ENCODE data around the gene MYZAP. TPM values are rescaled to one million over a fixed set of nuclear protein-coding genes. Genes with fewer than 3 reads are reported as not detected.

MYZAP gene
- total RNA-seq, 2 donors from 2014 or later = 0.22 to 0.33 TPM

- no peaks in the 10 kb centered on the region for H3K36me3 Mint-ChIP-seq (ENCODE audit: low read depth)
- peaks cover 2% of the 10 kb centered on the region for H3K27me3 Mint-ChIP-seq (ENCODE audit: insufficient read depth)
- no peaks in the 10 kb centered on the region for H3K9me3 ChIP-seq (ENCODE audit: control insufficient read depth, low read length)
- no peaks in the 10 kb centered on the region for H3K9me3 Mint-ChIP-seq
- H3K4me1 Mint-ChIP-seq = no peaks in the 10 kb centered on the region
- H3K4me1 ChIP-seq (ENCODE audit: control insufficient read depth, insufficient read depth, low read length) = no peaks in the 10 kb centered on the region
- DNase-seq = no peak
- H3K36me3 ChIP-seq (ENCODE audit: control insufficient read depth, insufficient read depth, low read length) = no peaks in the 10 kb centered on the region
- no peak overlapping the region for H3K27ac Mint-ChIP-seq
- H3K4me3 ChIP-seq (ENCODE audit: low read length) = no peak overlapping the region
- no peak overlapping the region for H3K27ac ChIP-seq (ENCODE audit: low read depth, low read length)
- peaks cover 8% of the 10 kb centered on the region for H3K27me3 ChIP-seq (ENCODE audit: control insufficient read depth, insufficient read depth, low read length, poor library complexity, severe bottlenecking)
- no peak overlapping the region for H3K4me3 Mint-ChIP-seq
- 82 to 83% methylated on average over 1 to 2 of the region's 2 CpGs for WGBS, 2 experiments (ENCODE audit: insufficient coverage in 1 of 2, insufficient read length in 1 of 2)
- H3K9ac ChIP-seq (ENCODE audit: extremely low read depth, low read length, poor library complexity, severe bottlenecking) = no peak overlapping the region
- TF ChIP-seq, protein P1, sequence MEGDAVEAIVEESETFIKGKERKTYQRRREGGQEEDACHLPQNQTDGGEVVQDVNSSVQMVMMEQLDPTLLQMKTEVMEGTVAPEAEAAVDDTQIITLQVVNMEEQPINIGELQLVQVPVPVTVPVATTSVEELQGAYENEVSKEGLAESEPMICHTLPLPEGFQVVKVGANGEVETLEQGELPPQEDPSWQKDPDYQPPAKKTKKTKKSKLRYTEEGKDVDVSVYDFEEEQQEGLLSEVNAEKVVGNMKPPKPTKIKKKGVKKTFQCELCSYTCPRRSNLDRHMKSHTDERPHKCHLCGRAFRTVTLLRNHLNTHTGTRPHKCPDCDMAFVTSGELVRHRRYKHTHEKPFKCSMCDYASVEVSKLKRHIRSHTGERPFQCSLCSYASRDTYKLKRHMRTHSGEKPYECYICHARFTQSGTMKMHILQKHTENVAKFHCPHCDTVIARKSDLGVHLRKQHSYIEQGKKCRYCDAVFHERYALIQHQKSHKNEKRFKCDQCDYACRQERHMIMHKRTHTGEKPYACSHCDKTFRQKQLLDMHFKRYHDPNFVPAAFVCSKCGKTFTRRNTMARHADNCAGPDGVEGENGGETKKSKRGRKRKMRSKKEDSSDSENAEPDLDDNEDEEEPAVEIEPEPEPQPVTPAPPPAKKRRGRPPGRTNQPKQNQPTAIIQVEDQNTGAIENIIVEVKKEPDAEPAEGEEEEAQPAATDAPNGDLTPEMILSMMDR (conservative IDR thresholded peaks at IDR 0.05) = no peak
Measured at GRCh38 chr15:57665194-57665593, 73.5 kb downstream of the MYZAP start.

DNA sequence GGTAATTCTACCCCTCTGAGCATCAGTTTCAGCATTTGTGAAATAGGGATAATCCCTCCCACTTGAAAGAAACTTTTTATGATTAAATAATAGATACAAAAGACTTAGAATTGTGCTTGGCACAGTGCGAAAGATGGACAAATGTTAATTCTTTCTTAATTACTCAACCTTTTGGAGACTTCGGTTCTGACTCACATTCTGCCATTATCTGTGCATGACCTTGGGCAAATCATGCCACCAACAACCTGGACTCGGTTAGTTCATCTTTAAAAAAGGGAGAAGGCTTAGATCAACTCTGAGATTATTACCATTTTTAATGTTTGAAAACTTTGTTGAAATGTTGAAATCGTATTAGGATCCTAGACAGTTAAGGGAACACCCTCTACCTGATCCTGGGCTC, 74.2 kb downstream of the MYZAP start:
- no peak overlapping the region for H3K4me3 Mint-ChIP-seq
- WGBS, 2 experiments (ENCODE audit: insufficient coverage in 1 of 2, insufficient read length in 1 of 2) = 75 to 76% methylated on average over 3 to 4 of the region's 4 CpGs
- Histone ChIP-seq H3K27me3 (ENCODE audit: control insufficient read depth, insufficient read depth, low read length, poor library complexity, severe bottlenecking) (peaks cover 5% of the 10 kb centered on the region), H3K4me3 (ENCODE audit: low read length) (no peak overlapping the region), H3K9ac (ENCODE audit: extremely low read depth, low read length, poor library complexity, severe bottlenecking) (no peak overlapping the region), H3K27ac (ENCODE audit: low read depth, low read length) (no peak overlapping the region), H3K9me3 (ENCODE audit: control insufficient read depth, low read length) (no peaks in the 10 kb centered on the region), H3K4me1 (ENCODE audit: control insufficient read depth, insufficient read depth, low read length) (no peaks in the 10 kb centered on the region), H3K36me3 (ENCODE audit: control insufficient read depth, insufficient read depth, low read length) (no peaks in the 10 kb centered on the region)
- H3K27me3 Mint-ChIP-seq (ENCODE audit: insufficient read depth) = peaks cover 2% of the 10 kb centered on the region
- no peak overlapping the region for H3K27ac Mint-ChIP-seq
- TF ChIP-seq, protein P1 (conservative IDR thresholded peaks at IDR 0.05) = no peak
- no peak for DNase-seq
- no peaks in the 10 kb centered on the region for H3K4me1 Mint-ChIP-seq
- H3K36me3 Mint-ChIP-seq (ENCODE audit: low read depth) = no peaks in the 10 kb centered on the region
- H3K9me3 Mint-ChIP-seq = no peaks in the 10 kb centered on the region

DNA sequence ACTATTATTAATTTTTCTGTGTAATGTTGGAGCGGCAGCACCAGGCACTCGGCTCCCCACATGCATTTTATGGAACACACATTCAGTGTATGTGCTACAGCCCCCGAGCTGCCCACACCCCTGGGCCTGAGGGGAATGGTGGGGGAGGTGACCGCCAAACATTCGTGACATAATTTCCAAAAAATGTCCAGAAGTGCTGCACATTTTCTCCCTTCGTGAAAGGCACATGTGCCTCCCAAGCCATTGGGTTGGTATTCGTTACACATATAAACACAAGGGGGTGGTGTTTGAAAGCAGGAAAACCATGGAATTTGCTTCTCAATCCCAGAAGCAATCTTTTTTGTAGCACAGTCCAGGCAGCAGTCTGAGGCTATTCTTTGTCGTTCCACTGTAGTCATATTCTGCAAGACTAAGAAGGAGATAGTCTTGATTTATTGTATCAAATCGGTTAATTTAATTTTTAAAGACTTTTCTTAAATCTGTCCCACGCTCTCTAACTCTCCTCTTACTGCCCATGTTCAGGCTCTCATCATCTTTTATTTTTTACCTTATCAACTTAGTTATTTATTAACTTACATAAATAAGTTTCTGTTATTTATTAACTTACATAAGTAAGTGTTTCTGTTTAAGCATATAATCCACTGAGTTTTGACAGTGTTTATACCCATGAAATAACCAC, 75.6 kb downstream of the MYZAP start:
- Mint-ChIP-seq H3K27ac (no peak overlapping the region), H3K36me3 (ENCODE audit: low read depth) (no peaks in the 10 kb centered on the region), H3K4me1 (no peaks in the 10 kb centered on the region), H3K9me3 (no peaks in the 10 kb centered on the region), H3K27me3 (ENCODE audit: insufficient read depth) (peaks cover 9% of the 10 kb centered on the region), H3K4me3 (no peak overlapping the region)
- no peak overlapping the region for H3K9ac ChIP-seq (ENCODE audit: extremely low read depth, low read length, poor library complexity, severe bottlenecking)
- WGBS, 2 experiments (ENCODE audit: insufficient coverage in 1 of 2, insufficient read length in 1 of 2) = 77 to 78% methylated on average over 8 to 9 of the region's 10 CpGs
- H3K9me3 ChIP-seq (ENCODE audit: control insufficient read depth, low read length) = no peaks in the 10 kb centered on the region
- no peak overlapping the region for H3K4me3 ChIP-seq (ENCODE audit: low read length)
- DNase-seq = no peak
- H3K27me3 ChIP-seq (ENCODE audit: control insufficient read depth, insufficient read depth, low read length, poor library complexity, severe bottlenecking) = peaks cover 9% of the 10 kb centered on the region
- H3K36me3 ChIP-seq (ENCODE audit: control insufficient read depth, insufficient read depth, low read length) = no peaks in the 10 kb centered on the region
- TF ChIP-seq, protein P1 (conservative IDR thresholded peaks at IDR 0.05) = peak; percentile 47
- no peaks in the 10 kb centered on the region for H3K4me1 ChIP-seq (ENCODE audit: control insufficient read depth, insufficient read depth, low read length)
- H3K27ac ChIP-seq (ENCODE audit: low read depth, low read length) = no peak overlapping the region

Data from endodermal cell (in vitro differentiated cells).